ENCODE measurements around the gene WNK3. TPM values are rescaled to one million over a fixed set of nuclear protein-coding genes. Genes with fewer than 3 reads are reported as not detected.

Gene WNK3
- total RNA-seq, 1 experiment from 2014 or later: 1.8 TPM

GRCh38 chrX:54238588-54238987, 119.3 kb downstream of the WNK3 start:
- no peak for DNase-seq (ENCODE audit: low read depth)

- no peak for DNase-seq (ENCODE audit: low read depth)
These were observed 120.8 kb downstream of the WNK3 start for GRCh38 chrX:54237014-54237413.

DNA sequence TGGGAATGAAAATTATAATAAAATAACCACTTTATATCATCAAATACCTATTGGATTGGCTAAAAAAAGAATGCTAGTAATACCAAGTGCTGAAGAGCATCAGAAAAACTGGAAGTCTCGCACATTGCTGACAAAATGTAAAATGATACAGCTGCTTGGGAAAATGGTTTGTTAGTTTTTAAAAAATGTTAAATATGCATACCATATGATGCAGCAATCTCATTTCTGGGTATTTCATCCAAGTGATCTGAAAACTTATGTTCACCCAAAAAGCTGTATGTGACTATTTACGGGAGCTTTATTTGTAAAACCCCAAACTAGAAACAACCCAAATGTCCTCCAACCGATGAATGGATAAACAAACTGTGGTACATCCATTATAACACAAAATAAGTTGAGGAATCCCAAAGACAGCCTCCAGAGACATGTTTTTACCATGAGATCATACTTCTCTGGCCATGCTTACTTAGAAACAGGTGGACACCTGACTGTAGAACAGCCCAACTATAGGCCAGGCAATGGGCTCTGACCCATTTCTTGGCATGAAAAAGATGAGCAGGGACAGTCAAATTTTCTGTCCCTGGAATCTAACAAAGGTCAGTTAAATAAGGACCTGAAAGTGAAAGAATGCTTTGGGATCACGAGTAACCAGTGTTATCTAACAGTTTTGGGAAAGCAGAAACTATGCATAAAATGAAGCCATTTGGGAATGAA, 127.3 kb downstream of the WNK3 start:
- no peak for DNase-seq (ENCODE audit: low read depth)

DNA sequence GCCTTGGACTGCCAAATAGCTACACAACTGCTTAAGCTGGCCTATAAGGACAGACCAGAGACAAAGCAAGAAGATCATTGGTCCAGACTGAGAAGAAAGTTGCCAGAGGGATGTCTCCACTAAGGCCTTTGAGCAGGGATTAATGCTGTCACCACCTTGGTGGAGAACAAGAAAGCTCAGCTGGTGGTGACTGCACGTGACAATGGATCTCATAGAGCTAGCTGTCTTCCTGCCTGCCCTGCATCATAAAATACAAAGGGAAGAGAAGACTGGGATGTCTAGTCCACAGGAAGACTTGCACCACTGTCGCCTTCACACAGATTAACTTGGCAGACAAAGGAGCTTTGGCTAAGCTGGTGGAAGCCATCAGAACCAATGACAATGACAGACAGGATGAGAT, 134.3 kb downstream of the WNK3 start:
- DNase-seq (ENCODE audit: low read depth): no peak

- DNase-seq (ENCODE audit: low read depth): no peak
These were observed 144.2 kb downstream of the WNK3 start for GRCh38 chrX:54213603-54214002.

DNA sequence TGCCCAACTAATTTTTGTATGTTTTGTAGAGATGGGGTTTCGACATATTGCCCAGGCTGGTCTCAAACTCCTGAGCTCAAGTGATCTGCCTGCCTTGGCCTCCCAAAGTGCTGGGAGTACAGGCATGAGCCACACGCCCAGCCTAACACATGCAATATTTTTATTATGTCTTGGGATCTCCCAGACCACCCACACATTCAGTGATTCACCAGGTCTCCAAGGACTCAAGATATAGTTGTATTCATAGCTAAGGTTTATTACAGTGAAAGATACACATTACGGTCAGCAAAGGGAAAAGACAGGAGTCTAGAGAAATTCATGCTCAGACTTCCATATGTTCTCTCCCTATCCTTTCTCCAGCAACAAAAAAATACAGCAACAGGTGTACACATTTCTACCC, 149.3 kb downstream of the WNK3 start:
- DNase-seq (ENCODE audit: low read depth): no peak

DNA sequence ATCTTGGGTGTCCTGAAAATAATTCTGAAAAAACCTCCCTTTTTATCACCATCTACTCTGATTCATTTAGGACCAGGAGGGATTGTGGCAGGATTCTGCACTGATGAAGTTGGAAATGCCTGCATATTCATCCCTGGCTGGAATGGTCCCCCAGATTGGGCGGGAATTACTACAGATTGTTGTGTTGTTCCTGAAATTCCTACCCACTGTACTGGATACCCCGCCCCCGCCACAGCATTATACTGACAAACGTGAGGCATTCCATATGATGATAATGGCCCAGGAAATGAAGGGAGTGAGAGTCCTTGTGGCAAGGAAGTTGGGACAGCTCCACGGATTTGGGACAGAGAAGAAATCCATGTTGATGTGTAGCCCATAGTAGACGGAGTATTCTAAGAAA, 159.6 kb downstream of the WNK3 start:
- no peak for DNase-seq (ENCODE audit: low read depth)

DNA sequence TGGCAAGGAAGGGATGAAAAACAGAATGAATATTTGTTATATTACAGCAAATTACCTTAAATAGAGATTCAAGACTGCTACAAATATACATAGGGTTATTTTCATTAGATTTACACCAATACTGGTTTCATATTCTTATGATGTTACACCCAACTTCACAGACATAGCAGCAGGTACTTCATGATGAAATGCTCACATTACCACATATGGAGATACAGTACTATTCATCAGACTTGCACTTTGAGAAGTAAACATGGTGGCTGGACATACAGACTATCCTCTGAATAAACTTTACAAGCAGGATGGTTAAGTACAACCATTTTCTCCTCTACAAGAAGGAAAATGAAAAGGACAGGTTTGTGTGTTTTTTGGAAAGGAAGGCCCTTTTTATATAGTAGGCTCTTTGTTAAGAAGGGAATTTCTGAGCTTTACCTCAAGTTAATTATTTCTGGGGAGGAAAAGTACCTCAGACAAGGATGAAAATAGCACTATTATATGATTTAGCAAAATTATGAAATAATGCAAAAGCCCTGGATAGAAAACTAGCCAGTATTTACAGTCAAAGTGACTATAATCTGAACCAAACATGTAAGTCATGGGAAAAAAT, 162.8 kb downstream of the WNK3 start:
- no peak for DNase-seq (ENCODE audit: low read depth)

DNA sequence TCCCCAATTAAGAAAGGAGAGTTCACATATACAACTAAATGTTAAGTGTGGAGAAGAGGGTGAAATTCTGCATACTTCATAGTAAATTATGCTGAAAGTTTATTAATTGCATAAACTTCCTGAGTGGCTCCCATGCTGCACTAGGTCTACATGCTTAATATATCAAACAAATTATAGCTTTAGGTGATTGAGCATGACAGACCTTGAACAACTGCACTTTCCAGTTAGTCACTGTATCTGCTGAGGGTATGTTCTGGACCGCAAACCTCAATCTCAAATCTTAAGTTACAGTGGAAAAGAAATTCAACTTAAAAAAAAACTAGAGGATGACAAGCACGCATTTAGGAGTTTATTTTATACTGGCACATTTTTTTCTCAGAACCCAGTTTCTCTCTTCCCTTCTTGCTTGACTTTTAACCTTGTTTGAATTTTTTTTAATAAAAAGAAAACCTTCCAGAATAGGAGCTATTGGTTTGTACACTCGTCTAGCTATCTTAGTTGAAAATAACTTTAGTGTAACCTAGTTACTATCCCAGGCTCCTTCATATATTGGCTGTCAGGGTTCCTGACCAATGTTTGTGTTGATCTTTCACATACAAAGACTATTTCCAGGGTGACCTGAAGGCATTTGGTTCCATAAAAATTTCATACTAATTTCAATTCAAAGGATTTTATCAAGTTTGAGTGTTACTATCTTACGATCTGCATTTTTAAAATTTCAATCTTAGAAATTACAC, 164.6 kb downstream of the WNK3 start:
- DNase-seq (ENCODE audit: low read depth): no peak

DNA sequence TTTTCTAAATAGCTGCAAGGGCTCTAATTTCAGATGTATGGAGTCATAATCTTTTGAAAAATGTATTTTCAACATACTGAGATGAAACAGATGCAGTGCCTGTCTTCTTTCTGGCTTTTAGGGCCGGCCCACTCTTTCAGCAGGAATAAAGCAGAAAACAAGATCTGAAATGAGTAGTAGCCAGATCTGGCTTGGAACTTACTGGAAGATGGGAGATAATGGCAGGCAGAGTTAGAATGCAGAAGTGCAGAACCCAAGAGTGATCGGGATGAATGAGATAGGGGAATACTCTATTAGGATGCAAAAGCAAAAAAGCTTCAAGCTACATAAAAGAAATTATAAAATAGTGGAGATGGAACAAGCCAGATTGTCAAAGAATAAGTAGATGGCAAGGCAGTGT, 173.4 kb downstream of the WNK3 start:
- DNase-seq (ENCODE audit: low read depth): no peak

DNA sequence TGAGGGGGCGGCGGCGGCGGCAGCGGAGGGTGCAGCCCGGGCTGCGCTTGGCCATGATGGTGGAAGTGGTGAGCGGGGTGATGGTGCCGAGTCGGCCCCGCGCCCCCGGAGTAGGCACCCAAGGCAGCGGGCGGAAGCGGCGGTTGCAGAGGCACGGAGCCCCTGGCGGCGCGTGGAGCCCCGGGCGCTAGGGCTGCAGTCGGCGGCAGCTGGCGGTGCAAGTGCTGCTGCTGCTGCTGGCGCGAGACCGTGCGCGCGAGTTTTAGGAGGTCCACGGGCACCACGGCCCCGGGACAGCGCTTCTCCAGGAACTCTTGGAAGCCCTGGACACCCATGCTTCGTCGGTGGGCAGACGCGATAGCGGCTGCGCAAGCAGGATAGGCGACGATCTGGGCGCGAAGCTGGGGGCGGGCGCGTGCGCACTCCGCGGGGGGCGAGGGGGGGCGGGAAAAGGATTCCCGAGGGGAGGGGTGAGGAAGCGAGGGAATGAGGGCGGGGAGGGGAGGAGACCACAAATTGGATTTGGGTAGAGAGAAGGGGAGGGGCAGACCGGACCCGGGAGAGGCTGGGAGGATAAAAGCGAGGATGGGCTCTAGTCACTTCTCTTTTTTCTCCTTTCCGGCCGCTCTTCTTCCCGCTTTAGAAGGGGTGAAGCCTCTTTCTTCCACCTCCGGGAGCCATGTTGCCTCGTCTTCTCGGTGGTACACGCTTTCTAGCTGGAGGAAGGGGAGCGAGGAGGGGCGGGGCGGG, 174.8 kb downstream of the WNK3 start, which contains the start of gene FAM120C:
TSS of gene FAM120C (minus strand) at position 391 of the 750 bp plus-strand sequence. CDS start at position 335, 56 bp downstream.
- peak; percentile 81 for DNase-seq (ENCODE audit: low read depth)

GRCh38 chrX:54182194-54182863, 175.5 kb downstream of the WNK3 start:
- DNase-seq (ENCODE audit: low read depth): peak; percentile 48

DNA sequence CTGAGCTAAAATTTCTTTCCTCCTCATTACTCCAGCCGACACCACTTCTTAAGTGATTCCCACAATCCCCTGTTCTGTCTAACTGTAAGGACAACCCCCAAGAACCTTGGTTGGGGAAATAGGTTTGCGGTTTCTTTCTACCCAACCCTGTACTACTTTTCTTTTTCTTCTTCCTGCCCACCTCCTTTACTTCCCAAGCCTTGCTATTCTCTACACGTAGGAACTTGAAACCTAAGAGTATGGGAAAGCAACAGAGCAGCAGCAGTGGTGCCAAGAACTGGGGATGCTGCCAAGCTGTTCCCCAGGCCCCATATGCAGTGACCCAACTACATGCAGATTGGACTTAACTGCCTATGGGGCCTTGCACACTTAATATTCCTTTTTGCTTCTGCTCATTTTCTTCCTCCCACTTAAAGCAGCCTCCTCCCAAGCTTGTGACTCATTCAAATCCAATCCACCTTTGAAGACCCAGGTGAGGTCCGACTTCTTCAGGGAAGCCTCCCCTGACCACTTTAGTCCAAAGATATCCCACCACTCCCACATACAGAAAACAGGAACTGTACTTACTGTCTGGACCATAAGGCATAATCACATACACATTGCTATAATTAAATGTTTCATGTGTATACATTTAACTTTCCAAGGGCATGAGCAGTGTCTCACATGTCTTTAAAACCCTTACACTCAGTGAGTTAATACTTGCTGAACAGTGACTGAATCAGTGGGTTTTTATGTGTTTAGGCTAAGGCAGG, 176.5 kb downstream of the WNK3 start:
- DNase-seq (ENCODE audit: low read depth): peak; percentile 55

DNA sequence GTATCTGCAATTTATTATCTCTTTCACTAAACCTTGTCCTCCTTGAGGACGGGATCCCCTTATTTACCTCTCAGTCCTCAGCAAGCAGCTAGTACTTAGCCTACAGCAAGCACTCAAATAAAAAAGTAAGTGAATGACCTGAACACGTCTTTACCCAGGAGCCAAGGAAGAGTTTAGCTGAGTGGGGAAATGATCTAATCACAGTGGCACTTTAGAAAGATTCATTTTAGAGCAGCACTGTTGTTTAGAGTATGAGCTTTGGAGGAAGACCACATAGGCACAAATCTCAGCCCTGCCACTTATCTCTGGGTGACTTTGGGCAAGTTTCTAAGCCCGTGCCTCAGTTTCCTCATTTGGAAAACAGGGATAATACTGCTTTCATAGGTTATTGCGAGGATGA, 177.4 kb downstream of the WNK3 start:
- no peak for DNase-seq (ENCODE audit: low read depth)

DNA sequence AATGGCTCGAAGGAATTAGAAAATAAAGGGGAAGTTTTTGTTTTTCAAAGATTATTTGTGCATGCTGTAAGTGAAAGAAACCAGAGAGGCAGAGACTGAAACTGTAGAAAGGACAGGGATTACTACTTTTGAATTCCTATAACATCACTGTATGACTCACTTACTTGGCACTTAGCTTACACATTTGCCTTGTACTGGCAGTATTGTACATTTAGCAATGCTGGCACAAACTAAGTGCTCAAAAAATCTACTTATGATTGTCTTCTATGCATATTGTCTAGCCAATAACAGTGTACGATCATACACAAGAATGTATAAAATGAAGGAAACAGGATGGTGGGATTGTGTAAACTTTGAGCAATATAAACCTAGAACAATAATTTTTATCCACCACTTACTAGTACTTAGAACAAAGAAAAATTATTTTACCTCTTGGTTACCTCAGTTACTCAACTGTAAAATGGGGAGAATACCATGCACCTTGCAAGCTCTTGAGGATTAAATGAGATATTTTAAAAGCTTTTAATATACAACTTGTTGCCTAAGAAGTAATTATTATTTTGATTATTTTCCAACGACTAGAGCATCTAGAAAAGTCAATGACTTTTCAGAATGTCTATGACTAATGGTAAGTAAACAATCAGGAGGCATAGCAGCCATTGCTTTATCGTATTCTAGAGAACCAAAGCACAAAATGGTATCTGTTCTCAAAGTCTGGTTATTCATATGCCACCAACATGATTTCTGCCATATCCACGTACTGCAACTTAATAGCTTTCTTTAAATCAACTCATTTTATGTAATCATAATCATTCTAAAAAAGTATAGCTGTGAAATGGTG, 179.5 kb downstream of the WNK3 start:
- DNase-seq (ENCODE audit: low read depth): peak; percentile 73

GRCh38 chrX:54177306-54177705, 180.5 kb downstream of the WNK3 start:
- no peak for DNase-seq (ENCODE audit: low read depth)

- DNase-seq (ENCODE audit: low read depth): no peak
These were observed 184.1 kb downstream of the WNK3 start for GRCh38 chrX:54173791-54174190.

- no peak for DNase-seq (ENCODE audit: low read depth)
These were observed 185.4 kb downstream of the WNK3 start for GRCh38 chrX:54172455-54172854.

GRCh38 chrX:54171527-54172250, 186.2 kb downstream of the WNK3 start:
- DNase-seq (ENCODE audit: low read depth): no peak

Measured in RPMI7951 (cell line).